SKM-1 (cell line): ENCODE measurements around the gene CISH.

Experiments
- DNase-seq: peaks from one replicate; lab custom pipeline; 2025; ENCODE audit not compliant: unreplicated experiment; lab: John Stamatoyannopoulos, UW

Gene CISH, protein sequence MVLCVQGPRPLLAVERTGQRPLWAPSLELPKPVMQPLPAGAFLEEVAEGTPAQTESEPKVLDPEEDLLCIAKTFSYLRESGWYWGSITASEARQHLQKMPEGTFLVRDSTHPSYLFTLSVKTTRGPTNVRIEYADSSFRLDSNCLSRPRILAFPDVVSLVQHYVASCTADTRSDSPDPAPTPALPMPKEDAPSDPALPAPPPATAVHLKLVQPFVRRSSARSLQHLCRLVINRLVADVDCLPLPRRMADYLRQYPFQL

DNA sequence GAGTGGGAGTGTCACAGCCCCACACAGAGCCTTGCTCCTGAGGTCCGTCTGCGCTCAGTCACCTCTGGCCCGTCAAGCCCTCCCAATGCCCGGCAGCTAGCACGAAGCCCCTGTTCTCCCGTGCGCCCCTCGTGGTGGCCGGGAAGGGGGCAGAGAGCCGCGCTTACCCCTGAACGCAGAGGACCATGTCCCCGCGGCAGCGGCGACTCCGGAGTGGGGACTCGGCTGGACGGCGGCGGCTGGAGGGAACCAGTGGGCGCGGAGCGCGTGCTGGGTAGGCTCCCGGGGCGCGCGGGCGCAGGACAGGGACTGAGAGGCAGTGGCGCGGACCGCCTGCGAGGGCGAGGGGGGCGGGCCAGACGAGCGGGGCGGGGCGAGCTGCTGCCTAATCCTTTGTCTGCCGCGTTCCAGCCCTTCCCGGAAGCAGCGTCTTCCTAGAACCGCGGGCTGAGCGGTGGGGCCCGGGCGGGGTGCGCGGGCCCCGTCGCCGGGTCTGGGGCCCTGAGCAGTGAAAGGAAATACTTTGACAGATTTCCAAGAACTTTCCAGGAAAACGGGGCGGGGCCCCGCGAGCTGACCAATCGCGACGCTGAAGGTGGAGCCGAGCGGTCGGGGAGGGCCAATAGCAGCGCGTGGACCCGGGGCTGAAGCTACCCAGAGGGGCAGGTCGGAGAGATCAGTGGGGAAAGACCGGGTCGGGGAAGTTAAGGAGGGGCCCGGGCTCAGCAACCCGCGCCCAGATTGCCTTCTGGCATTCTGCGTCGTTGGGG, at the start of gene CISH:
CISH (minus strand) TSS at position 311 of the 770 bp plus-strand sequence; CDS start at position 187, 124 bp downstream.
- DNase-seq = peak; percentile 93

DNA sequence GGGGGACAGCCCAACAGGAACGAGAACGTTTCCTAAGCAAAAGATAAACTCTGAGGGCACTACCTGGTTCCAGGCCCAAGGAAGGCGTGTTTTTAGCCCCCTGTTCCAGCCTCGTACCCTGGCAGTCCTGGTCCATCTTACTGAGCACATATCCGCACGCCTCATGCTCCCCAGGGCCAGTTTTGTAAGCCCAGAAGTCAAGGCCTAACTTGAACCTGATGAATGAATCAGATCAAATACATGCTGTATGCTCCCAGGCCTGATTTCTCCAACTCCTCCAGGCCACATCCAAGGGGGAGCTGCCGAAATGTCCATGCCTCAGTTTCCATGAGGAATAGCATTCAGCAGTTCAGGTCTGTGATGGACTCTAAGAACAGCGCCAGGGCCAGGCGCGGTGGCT, 48.8 kb upstream of the CISH start:
- no peak for DNase-seq

DNA sequence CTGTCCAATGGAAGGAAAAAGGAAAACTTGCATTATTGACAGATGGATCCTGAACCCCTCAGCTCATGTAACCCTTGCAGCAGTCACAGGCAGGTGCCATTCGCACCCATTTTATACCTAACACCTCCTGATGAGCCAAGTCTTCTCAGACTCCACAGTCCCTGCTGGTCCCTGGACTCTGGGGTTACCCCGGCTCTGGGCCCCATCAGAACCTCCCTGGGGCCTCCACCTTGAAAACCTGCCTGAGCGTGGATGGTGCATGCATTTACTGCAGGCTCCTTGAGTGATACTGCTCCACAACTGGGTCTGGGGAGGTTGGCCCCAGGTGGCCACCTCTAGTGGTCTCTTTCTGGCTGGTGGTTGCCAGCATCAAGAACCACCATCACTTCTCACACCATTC, 47.3 kb upstream of the CISH start:
- DNase-seq = no peak

DNA sequence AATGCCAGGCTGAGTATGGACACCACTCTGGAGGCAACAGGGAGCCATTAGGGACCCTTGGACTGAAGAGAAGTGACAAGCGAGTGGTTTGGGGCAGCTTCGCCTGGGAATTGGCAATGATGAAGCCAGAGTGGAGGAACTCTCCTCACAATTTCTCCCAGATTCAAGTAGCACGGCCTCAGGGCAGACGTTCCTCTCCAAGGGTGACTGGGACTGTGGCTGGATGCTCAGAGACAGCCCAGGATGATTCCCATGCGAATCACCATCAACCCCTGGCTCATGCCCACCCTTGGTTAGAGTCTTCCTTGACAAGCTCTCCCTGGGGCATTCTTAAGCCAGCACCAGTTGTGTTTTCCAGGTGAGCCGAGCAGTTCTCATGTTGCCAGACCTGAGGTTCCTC, 46.8 kb upstream of the CISH start:
- no peak for DNase-seq

DNA sequence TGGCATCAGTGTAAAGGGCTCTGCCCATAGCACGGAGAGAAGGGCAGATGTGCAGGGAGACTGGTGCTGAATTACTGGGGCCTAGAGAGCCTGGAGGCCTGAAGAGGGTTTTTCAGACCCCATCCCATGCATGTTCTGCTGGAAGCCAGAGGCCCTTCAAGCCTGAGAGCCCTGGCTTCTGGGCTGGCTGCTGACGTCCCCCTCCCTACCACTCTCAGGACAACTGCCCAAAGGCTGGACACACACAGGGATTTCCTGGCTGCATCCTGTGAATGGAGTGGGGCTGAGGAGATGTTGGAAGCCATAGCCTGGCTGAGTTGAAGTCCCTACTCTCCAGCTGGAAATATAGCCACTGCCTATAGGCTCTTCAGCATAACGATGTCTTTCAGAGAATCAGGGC, 46.2 kb upstream of the CISH start:
- no peak for DNase-seq

DNA sequence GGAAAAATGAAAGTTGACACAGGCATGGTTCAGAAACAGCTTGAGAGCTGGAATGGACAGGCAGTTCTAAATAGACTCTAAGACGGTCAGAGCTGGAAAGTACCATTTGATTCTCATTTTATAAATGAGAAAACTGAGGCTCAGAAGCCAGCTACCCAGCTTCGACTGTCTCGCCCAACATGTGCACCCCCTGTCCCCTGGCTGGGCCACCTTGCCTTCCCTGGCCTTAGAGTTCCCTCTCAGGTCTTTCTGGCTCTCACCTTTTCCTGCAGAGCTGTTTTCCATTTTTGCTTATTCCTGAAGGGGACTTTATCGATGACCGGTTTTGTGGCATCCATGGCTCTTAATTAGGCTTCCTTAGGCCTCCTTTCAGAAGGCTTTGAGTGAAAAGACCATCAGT, 45.8 kb upstream of the CISH start:
- no peak for DNase-seq

DNA sequence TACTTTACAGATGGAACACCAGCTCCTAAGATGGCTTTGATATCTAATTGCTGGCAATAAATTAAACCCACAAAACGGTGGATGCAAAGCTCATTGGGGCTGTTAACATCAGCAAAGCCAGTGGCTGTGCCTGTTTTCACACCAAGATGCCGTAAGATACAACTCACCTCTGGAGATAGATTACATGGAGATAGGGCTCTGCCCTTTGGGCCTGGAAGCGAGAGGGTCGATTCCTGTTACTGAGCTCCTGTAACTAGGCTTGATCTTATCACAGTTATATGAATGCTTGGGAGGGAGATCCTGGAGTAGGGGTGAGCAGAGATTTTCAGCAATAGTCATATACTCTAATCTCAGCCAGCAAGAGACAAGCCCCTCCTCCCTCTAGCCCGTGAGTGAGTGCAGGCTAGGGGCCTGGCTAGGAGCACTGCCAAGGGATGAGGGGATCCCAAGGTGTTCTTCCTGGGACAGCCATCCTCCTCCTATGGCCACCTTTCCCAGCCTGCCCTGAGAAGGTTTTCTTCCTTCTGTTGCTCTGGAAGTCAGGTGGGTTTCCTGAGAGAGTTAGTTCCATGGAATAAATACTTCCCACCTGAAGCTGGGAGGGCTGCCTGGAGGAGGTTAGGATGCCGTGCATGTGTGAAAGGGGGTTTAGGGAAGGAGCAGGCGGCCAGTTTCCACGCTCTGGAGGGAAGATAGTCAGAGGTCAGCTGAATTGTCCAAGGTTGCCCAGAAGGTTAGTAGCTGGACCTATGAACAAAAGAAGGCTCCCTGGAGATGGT, 45.0 kb upstream of the CISH start:
- no peak for DNase-seq

DNA sequence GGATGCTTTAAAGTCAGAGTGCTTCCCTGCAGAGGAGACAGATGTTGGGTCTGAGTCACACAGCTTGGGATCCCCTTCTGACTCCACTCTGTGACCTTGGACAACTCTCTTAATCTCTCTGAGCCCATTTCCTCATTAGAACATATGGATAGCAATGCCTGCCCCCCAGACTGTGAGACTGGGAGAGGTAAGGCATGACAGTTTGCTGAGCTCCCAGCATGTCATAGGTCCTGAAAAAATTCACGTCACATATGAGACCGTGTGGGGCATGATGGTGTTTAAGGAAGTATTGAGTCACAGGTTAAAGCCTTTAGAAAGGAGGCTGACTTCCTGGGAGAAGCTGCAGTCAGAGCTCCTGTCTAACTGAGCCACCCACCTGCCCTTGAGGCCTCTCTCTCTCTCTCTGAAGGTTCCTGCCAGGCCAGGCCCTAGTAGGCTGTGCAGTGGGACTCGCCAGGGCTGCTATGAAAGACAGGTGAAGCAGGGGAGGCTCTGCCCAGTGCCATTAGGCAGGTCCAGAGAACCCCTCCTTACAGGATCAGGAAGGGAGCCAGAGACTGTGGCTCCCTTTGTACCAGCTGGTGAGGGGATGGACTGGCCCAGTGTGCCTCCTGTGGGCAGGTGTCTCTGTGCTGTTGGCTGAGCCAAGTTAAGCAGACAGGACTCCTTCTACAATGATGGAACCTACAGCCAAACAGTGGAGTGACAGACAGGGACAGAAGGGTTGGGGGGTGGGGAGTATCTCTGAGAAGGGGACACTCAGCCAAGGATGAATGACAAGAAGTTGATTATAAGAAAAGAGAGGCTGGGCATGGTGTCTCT, 43.6 kb upstream of the CISH start:
- peak; percentile 39 for DNase-seq

DNA sequence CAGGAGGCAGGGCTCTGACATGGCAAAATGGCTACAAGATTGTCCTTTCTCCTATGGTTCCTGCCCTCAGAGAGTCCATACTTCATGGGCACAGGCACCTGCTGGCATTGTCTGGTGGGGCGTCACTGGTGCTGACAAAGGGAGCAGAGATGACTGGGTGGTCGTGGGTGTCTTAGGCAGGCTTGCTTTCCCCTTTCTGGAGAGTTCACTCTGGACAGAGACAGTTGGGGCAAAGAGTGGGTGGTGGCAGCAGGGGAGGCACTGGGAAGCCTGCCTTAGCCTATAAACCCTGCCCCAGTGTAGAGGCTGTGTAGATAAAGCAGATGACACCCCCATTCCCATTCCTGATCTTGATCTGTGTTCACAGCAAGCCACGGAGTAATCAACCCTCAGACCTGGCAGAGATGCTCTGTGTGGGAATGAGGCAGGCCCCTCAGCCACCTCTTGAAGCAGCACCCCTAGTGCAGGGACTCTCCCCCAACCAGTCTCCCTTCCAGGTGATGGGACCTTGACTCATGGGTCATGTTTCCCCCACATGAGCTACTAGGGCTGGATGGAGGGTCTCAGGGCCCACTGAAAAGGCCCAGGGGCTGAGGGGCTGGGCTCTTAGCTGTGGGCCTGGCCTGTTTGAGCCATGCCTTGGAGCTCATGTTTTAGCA, 42.5 kb upstream of the CISH start:
- no peak for DNase-seq

DNA sequence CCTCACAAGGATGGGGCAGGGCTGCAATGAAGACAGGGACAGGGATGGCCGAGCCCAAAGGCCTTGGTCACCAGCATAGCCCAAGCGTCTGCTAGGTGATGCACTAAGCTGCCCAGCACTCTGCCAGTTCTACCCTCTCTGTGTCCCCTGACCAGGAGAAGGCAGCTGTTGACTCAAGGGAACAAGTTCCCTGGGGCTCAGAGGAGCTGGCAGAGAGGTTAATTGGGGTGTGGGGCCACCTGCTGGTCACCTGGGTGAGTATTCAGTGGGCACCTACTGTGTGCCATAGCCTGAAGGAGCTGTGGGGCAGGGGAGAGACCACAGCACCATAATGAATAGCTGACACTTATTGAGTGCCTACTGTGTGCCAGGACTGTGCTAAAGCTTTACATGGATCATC, 41.1 kb upstream of the CISH start:
- DNase-seq = no peak

DNA sequence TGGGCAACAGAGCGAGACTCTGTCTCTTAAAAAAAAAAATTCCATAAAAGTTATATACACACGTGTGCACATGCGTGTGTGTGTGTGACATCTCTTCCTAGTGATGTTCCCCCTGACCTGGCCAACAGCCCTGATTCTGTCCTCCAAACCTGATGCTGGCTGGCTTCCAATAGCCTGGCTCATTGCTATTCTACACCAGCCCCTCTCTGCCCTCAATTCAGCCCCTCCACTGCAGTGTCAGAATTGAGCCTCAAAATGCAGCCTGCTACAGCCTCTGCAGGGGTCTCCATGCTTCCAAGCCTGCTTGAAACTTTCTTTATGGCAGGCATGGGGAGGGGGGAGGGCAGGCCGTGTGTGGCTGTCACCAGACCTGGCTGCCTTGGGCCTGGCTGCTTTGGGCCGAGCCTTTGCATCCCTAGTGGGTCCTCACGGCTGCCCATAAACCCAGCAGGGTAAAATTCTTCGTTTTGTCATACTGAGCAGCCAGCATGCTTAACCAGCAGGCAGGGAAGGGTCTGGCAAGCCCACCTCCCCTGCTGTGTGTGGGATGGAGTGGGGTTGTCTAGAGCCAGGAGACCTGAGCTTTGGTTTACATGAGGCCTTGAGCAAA, 40.5 kb upstream of the CISH start:
- no peak for DNase-seq

DNA sequence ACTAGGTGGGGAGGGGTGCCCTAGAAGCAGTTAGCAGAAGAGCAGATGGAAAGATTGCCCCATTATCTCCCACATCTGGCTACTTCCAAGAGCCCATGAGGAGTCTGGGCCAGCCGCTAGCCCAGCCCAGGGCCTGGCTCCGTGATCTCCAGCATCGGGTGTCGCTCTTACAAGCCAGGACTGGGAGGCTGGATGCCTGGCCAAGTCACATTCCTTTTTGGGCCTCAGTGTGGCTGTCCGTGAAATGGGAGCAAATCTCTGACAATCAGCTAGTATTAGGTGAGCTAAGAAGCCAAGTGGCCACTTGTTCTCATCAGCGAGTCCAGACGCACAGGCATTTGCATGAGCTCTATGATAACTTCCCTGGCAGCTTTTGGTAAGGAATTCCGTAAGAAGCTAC, 39.9 kb upstream of the CISH start:
- no peak for DNase-seq

DNA sequence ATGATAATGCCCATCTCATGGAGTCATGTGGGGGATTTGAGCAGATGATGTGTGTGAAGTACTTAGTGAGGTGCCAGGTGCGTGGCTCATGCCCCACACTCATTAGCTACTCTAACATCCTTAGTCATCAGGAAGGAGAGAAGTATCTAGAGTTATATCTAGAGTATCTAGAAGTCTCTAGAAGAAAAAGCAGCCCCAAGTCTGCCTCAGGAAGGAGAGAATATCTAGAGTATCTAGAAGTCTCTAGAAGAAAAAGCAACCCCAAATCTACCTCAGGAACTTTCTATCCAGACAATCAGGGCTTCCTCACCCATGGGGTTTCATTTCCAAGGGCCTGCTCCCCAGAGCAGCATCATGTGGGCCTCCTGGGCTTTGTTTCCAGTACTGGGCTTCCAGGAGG, 38.4 kb upstream of the CISH start:
- no peak for DNase-seq

DNA sequence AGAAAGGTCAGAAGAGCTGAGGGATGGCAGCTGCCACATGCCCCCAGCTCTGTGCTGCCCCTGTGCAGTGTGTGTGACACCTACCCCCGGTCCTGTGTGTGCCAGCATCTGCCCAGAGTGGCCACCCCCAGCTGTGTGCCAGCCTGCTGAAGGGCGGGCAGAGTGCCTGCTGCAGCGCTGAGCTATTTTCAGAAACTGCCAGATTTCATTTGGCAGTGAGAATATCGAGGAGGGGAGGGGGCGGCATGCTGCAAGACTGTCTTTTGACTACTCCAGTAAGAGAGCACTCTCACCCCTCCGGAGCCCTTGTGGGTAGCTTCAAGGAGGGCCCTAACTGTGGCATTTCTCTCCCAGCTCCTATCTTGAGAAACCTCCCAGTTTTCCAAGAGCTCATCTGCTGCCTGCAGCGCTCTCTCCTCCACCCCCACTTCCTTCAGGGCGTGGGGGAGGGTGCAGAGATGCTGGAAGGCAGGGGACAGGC, 37.9 kb upstream of the CISH start:
- DNase-seq = no peak

DNA sequence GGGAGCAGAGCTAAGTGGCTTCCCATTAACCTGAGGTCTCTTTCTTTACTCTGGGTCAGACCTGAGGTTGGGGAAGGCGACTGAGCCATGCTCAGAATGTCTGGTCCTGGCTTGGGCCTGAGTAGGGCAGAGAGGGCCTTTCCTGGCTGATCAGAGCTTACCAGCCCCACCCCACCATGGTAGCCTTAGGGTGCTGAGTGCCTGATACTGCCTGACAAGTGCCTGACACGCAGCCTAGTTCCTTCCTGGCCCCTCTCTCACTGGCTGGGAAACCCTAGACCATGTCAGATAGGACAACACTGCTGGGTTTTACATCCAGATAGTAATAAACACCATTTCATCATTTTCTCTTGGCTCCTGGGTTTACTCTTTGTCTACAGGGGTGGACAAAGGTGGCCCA, 37.4 kb upstream of the CISH start:
- no peak for DNase-seq

DNA sequence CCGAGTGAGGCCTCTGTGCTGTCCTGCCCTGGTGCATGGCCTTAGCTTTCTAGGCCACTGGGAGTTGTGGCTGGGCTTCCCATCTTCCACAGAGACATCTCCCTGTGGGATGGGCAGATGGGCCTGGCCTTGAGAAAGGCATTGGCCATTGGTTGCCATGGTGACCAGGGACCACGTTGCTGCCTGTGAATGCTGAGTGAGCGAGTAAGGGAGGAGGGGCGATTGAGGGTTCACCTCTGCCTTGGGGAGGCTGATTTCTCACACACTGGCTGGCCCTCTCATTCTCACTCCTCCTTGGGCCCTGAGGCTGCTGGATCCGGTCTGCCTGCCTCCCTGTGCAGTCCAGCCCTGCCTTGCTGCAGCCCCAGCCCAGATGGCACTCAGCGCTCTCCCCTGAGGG, 36.7 kb upstream of the CISH start:
- no peak for DNase-seq

DNA sequence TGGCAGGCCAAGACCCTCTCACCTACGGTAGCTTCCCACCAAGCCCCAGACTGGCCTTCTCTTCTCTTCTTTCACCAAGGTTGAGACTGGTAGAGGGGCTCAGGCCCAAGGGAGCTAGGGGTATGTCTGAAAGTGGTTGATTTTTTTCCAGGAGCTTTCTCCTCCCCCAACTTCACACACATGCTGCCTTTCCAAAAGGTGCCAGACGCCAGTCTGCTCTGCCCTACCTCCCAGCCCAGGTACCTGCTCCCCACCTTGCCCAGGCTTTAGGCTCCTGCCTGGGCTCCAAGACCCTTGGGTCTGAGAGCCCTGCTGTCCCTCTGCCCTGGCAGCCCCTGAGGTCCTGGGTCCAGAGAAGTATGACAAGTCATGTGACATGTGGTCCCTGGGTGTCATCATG, 33.8 kb upstream of the CISH start:
- DNase-seq = no peak

DNA sequence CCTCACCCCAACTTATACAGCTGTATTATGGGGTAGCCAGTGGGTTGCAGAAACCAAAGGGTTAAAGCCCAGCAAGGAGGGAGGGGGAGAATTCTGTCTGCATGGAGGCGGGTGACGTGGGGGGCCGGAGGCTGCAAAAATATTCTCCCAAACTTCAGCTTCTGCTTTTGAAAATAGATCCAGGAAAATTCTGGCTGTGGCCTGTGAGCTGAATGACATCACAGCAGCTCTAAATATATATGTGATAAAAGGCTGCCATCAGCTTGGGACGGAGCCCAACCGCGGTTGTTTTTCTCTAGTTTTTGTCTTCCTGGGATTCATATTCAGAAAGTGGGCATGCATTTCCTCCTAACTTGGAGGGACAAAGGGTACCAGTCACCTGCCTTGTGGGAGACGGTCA, 33.0 kb upstream of the CISH start:
- DNase-seq = no peak

DNA sequence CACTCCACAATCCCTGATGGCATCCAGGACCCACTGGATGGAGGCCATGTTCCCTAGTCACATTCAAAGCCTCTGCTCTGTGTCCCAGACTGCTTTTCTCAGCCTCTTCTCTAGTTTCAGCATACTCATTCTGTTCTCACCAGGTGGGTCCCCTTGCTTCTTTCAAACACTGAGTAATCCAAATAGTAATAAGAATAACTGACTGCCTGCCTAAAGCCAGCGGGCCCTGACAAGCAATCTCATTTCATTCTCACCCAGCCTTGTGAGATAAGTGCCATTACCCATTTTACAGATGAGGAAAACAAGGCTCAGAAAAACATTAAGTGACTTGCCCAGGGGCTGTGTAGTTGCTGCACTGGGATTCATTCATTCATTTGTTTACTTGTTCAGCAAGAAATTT, 30.8 kb upstream of the CISH start:
- no peak for DNase-seq

DNA sequence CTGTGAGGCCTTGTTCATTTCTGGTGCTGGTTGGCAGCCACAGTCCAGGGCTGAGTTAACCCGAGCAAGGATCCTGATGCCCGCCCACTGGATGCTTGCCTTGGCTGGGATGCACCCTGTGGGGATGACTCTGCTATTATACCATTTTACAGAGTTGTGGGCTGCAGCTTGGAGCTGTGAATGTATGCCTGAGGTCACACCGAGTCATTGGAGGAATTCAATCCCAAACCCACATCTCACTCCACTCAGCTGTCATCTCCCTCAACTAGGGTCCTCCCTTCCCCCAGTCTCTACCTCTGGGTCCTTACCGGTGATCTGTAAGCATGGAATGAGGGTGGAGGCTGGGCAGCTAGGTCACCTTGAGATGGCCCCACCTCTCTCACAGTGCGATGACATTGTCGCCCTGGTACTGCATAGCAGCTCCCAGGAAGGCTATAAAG, 27.5 kb upstream of the CISH start:
- DNase-seq = no peak
